ENCODE results near the gene R3HDML.

R3HDML gene

GRCh38 chr20:44306927-44307326 lies 29.9 kb upstream of the R3HDML start:
- H3K18ac ChIP-seq (ENCODE audit: low read length) = no peak overlapping the region
- no peak overlapping the region for H2BK5ac ChIP-seq (ENCODE audit: low read length)
- no peaks in the 10 kb centered on the region for H3K36me3 ChIP-seq (ENCODE audit: control insufficient read depth, insufficient read depth, low read length)
- no peaks in the 10 kb centered on the region for H3K79me2 ChIP-seq (ENCODE audit: control insufficient read depth, insufficient read depth, low read length)
- no peak overlapping the region for H2BK120ac ChIP-seq (ENCODE audit: low read depth, low read length)
- no peak overlapping the region for H4K5ac ChIP-seq (ENCODE audit: low read length)
- H3K23ac ChIP-seq (ENCODE audit: low read length) = no peak overlapping the region
- no peak overlapping the region for H3K4ac ChIP-seq (ENCODE audit: low read depth, low read length)
- H3K4me1 ChIP-seq (ENCODE audit: control insufficient read depth, low read depth, low read length) = peaks cover 3% of the 10 kb centered on the region
- no CpG with 5 or more reads among the region's 9 CpGs for WGBS (ENCODE audit: extremely low coverage, insufficient coverage, low lambda C conversion rate)
- no peak for DNase-seq
- H2BK15ac ChIP-seq (replicated peaks; ENCODE audit: low read depth) = no peak overlapping the region
- H4K8ac ChIP-seq (ENCODE audit: low read depth, low read length) = no peak overlapping the region
- no peak overlapping the region for H3K4me2 ChIP-seq (ENCODE audit: low read length)
- H3K4me3 ChIP-seq (ENCODE audit: low read length) = no peak overlapping the region
- no peak overlapping the region for H3K9ac ChIP-seq (ENCODE audit: low read length)
- H3K27ac ChIP-seq (ENCODE audit: low read depth, low read length) = no peak overlapping the region
- no peaks in the 10 kb centered on the region for H3K79me1 ChIP-seq (ENCODE audit: low read length)
- H3K27me3 ChIP-seq (ENCODE audit: insufficient read depth, low read length, poor library complexity) = no peaks in the 10 kb centered on the region
- H2AK5ac ChIP-seq (ENCODE audit: low read length) = no peak overlapping the region
- H3K56ac ChIP-seq (ENCODE audit: low read length) = no peak overlapping the region

GRCh38 chr20:44309763-44310663 lies 26.8 kb upstream of the R3HDML start:
- Histone ChIP-seq H2BK15ac (replicated peaks; ENCODE audit: low read depth) (no peak overlapping the region), H3K36me3 (ENCODE audit: control insufficient read depth, insufficient read depth, low read length) (no peaks in the 10 kb centered on the region), H3K27ac (ENCODE audit: low read depth, low read length) (no peak overlapping the region), H2BK5ac (ENCODE audit: low read length) (no peak overlapping the region), H3K9ac (ENCODE audit: low read length) (peak overlapping the region; percentile 88), H3K79me2 (ENCODE audit: control insufficient read depth, insufficient read depth, low read length) (no peaks in the 10 kb centered on the region), H3K79me1 (ENCODE audit: low read length) (no peaks in the 10 kb centered on the region), H2BK120ac (ENCODE audit: low read depth, low read length) (no peak overlapping the region), H3K18ac (ENCODE audit: low read length) (no peak overlapping the region), H3K27me3 (ENCODE audit: insufficient read depth, low read length, poor library complexity) (no peaks in the 10 kb centered on the region), H4K8ac (ENCODE audit: low read depth, low read length) (no peak overlapping the region), H2AK5ac (ENCODE audit: low read length) (no peak overlapping the region), H3K23ac (ENCODE audit: low read length) (no peak overlapping the region), H3K4ac (ENCODE audit: low read depth, low read length) (no peak overlapping the region), H3K4me1 (ENCODE audit: control insufficient read depth, low read depth, low read length) (peaks cover 3% of the 10 kb centered on the region), H3K4me3 (ENCODE audit: low read length) (peak overlapping the region; percentile 80), H3K56ac (ENCODE audit: low read length) (peak overlapping the region; percentile 98), H4K5ac (ENCODE audit: low read length) (no peak overlapping the region), H3K4me2 (ENCODE audit: low read length) (peak overlapping the region; percentile 82)
- peak; percentile 74 for DNase-seq
- no CpG with 5 or more reads among the region's 17 CpGs for WGBS (ENCODE audit: extremely low coverage, insufficient coverage, low lambda C conversion rate)

GRCh38 chr20:44310664-44311639 lies 25.9 kb upstream of the R3HDML start, which contains the start of gene FITM2:
FITM2 (minus strand) TSS chr20:44311202; CDS start chr20:44311148, 54 bp downstream.
- H3K56ac ChIP-seq (ENCODE audit: low read length) = peak within 1 kb of the TSS; percentile 98
- no peaks in the 10 kb centered on the region for H3K36me3 ChIP-seq (ENCODE audit: control insufficient read depth, insufficient read depth, low read length)
- peak within 1 kb of the TSS; percentile 88 for H3K9ac ChIP-seq (ENCODE audit: low read length)
- H3K23ac ChIP-seq (ENCODE audit: low read length) = no peak within 1 kb of the TSS
- H3K79me2 ChIP-seq (ENCODE audit: control insufficient read depth, insufficient read depth, low read length) = no peaks in the 10 kb centered on the region
- no peak within 1 kb of the TSS for H3K4ac ChIP-seq (ENCODE audit: low read depth, low read length)
- no peak within 1 kb of the TSS for H2BK15ac ChIP-seq (replicated peaks; ENCODE audit: low read depth)
- H2BK120ac ChIP-seq (ENCODE audit: low read depth, low read length) = no peak within 1 kb of the TSS
- H2BK5ac ChIP-seq (ENCODE audit: low read length) = no peak within 1 kb of the TSS
- peak; percentile 98 for DNase-seq
- H4K8ac ChIP-seq (ENCODE audit: low read depth, low read length) = no peak within 1 kb of the TSS
- H3K79me1 ChIP-seq (ENCODE audit: low read length) = no peaks in the 10 kb centered on the region
- no peak within 1 kb of the TSS for H3K18ac ChIP-seq (ENCODE audit: low read length)
- H4K5ac ChIP-seq (ENCODE audit: low read length) = no peak within 1 kb of the TSS
- no peaks in the 10 kb centered on the region for H3K27me3 ChIP-seq (ENCODE audit: insufficient read depth, low read length, poor library complexity)
- peaks cover 3% of the 10 kb centered on the region for H3K4me1 ChIP-seq (ENCODE audit: control insufficient read depth, low read depth, low read length)
- peak within 1 kb of the TSS; percentile 82 for H3K4me2 ChIP-seq (ENCODE audit: low read length)
- H3K27ac ChIP-seq (ENCODE audit: low read depth, low read length) = no peak within 1 kb of the TSS
- no peak within 1 kb of the TSS for H2AK5ac ChIP-seq (ENCODE audit: low read length)
- WGBS (ENCODE audit: extremely low coverage, insufficient coverage, low lambda C conversion rate) = no CpG with 5 or more reads among the region's 70 CpGs
- peak within 1 kb of the TSS; percentile 80 for H3K4me3 ChIP-seq (ENCODE audit: low read length)

GRCh38 chr20:44314870-44315269 lies 22.0 kb upstream of the R3HDML start:
- DNase-seq = no peak
- Histone ChIP-seq H3K79me2 (ENCODE audit: control insufficient read depth, insufficient read depth, low read length) (no peaks in the 10 kb centered on the region), H2BK15ac (replicated peaks; ENCODE audit: low read depth) (no peak overlapping the region), H3K56ac (ENCODE audit: low read length) (no peak overlapping the region), H3K9ac (ENCODE audit: low read length) (no peak overlapping the region), H3K18ac (ENCODE audit: low read length) (no peak overlapping the region), H2AK5ac (ENCODE audit: low read length) (no peak overlapping the region), H3K4me2 (ENCODE audit: low read length) (no peak overlapping the region), H4K5ac (ENCODE audit: low read length) (no peak overlapping the region), H3K4ac (ENCODE audit: low read depth, low read length) (no peak overlapping the region), H4K8ac (ENCODE audit: low read depth, low read length) (no peak overlapping the region), H3K4me1 (ENCODE audit: control insufficient read depth, low read depth, low read length) (peaks cover 3% of the 10 kb centered on the region), H3K79me1 (ENCODE audit: low read length) (no peaks in the 10 kb centered on the region), H3K36me3 (ENCODE audit: control insufficient read depth, insufficient read depth, low read length) (no peaks in the 10 kb centered on the region), H3K27me3 (ENCODE audit: insufficient read depth, low read length, poor library complexity) (no peaks in the 10 kb centered on the region), H3K4me3 (ENCODE audit: low read length) (no peak overlapping the region), H3K27ac (ENCODE audit: low read depth, low read length) (no peak overlapping the region), H2BK120ac (ENCODE audit: low read depth, low read length) (no peak overlapping the region), H2BK5ac (ENCODE audit: low read length) (no peak overlapping the region), H3K23ac (ENCODE audit: low read length) (no peak overlapping the region)

GRCh38 chr20:44319839-44320422 lies 16.9 kb upstream of the R3HDML start:
- no peaks in the 10 kb centered on the region for H3K79me1 ChIP-seq (ENCODE audit: low read length)
- H4K5ac ChIP-seq (ENCODE audit: low read length) = no peak overlapping the region
- no peak overlapping the region for H2BK120ac ChIP-seq (ENCODE audit: low read depth, low read length)
- no CpG with 5 or more reads among the region's 2 CpGs for WGBS (ENCODE audit: extremely low coverage, insufficient coverage, low lambda C conversion rate)
- no peak overlapping the region for H2BK15ac ChIP-seq (replicated peaks; ENCODE audit: low read depth)
- H3K4ac ChIP-seq (ENCODE audit: low read depth, low read length) = no peak overlapping the region
- H3K18ac ChIP-seq (ENCODE audit: low read length) = no peak overlapping the region
- H2AK5ac ChIP-seq (ENCODE audit: low read length) = no peak overlapping the region
- no peak overlapping the region for H3K56ac ChIP-seq (ENCODE audit: low read length)
- no peaks in the 10 kb centered on the region for H3K79me2 ChIP-seq (ENCODE audit: control insufficient read depth, insufficient read depth, low read length)
- no peak overlapping the region for H3K4me3 ChIP-seq (ENCODE audit: low read length)
- no peaks in the 10 kb centered on the region for H3K36me3 ChIP-seq (ENCODE audit: control insufficient read depth, insufficient read depth, low read length)
- H3K23ac ChIP-seq (ENCODE audit: low read length) = no peak overlapping the region
- no peak for DNase-seq
- H2BK5ac ChIP-seq (ENCODE audit: low read length) = no peak overlapping the region
- H3K27ac ChIP-seq (ENCODE audit: low read depth, low read length) = no peak overlapping the region
- peaks cover 2% of the 10 kb centered on the region for H3K4me1 ChIP-seq (ENCODE audit: control insufficient read depth, low read depth, low read length)
- H4K8ac ChIP-seq (ENCODE audit: low read depth, low read length) = no peak overlapping the region
- no peak overlapping the region for H3K9ac ChIP-seq (ENCODE audit: low read length)
- H3K27me3 ChIP-seq (ENCODE audit: insufficient read depth, low read length, poor library complexity) = no peaks in the 10 kb centered on the region
- no peak overlapping the region for H3K4me2 ChIP-seq (ENCODE audit: low read length)
